PC-3 (cell line): ENCODE measurements around the gene GIPC2.

Experiments used
- EZH2phosphoT487 ChIP-seq: fragments of 300-600 bp; sonication (generic); IDR thresholded peaks from 2 replicates; pipeline ENCODE4 v1.6.1; 2018; ENCODE audit warnings: mild to moderate bottlenecking, antibody characterized with exemption, low read length, borderline replicate concordance
- TF ChIP-seq, protein P1 (sequence below): fragments of 300-600 bp; sonication (generic); conservative IDR thresholded peaks from 2 replicates; pipeline ENCODE4 v1.5.1; 2017; ENCODE audit warnings: antibody characterized with exemption, low read depth, mild to moderate bottlenecking, low read length

DNA sequence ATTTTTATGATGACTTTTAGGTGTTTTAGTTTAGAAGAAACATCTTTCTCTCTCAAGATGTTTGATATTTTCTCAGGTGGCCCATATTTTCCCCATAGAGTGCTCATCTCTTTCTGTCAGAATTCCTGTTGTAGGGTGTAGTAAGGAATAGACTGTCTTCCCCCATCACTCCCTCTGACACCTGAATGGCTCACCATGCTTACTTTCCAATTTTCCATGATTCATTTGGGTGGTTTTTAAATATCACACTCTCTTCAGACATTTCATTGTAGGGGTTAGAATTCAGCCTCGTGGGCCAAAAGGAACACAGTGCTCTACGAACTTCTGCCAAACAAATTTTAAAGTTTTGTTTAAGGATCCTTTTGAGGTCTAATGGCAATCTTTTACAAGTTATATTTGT, 24.0 kb downstream of the GIPC2 start:
- TF ChIP-seq, protein P1, sequence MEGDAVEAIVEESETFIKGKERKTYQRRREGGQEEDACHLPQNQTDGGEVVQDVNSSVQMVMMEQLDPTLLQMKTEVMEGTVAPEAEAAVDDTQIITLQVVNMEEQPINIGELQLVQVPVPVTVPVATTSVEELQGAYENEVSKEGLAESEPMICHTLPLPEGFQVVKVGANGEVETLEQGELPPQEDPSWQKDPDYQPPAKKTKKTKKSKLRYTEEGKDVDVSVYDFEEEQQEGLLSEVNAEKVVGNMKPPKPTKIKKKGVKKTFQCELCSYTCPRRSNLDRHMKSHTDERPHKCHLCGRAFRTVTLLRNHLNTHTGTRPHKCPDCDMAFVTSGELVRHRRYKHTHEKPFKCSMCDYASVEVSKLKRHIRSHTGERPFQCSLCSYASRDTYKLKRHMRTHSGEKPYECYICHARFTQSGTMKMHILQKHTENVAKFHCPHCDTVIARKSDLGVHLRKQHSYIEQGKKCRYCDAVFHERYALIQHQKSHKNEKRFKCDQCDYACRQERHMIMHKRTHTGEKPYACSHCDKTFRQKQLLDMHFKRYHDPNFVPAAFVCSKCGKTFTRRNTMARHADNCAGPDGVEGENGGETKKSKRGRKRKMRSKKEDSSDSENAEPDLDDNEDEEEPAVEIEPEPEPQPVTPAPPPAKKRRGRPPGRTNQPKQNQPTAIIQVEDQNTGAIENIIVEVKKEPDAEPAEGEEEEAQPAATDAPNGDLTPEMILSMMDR: no peak
- no peak for TF ChIP-seq EZH2phosphoT487
